Posterior cingulate gyrus (tissue), 11 donors: ENCODE data around the gene IGFBPL1.
A peak's percentile ranks its signal among the peaks of the same experiment; 100 is the strongest.
"Not testable (repeated sequence)": the region's sequence is repeated elsewhere in the genome, so short reads cannot be mapped to it uniquely, and the experiment has no call there.

Experiments used
- DNase-seq, 10 donors: peaks; one replicate each; pipeline versions ENCODE4 v3.0.0 to v3.0.0-alpha.2; 2020 to 2021; ENCODE audit warnings: mixed read lengths in 3 of 10
- intact Hi-C: fragments of 100-400 bp; cut with DNase I; formaldehyde crosslinking; loops from one replicate; pipeline ENCODE4 v1.15.1; 2023

The IGFBPL1 gene

GRCh38 chr9:38404314-38404713, 19.9 kb downstream of the IGFBPL1 start:
- intact Hi-C loops = no loop called here

GRCh38 chr9:38401994-38402393, 22.3 kb downstream of the IGFBPL1 start:
- no peak for DNase-seq
- intact Hi-C loops = no loop called here

More at GRCh38 chr9:38404314-38404713, 19.9 kb downstream of the IGFBPL1 start:
- no peak for DNase-seq

GRCh38 chr9:38399191-38399590, 25.1 kb downstream of the IGFBPL1 start:
- intact Hi-C loops = loop anchor here (10.0 kb wide), 1 partner anchor 484 kb away; no protein-coding TSS in a partner anchor

GRCh38 chr9:38396371-38396671, 27.9 kb downstream of the IGFBPL1 start:
- intact Hi-C loops = loop anchor here (10.0 kb wide), 1 partner anchor 482 kb away; no protein-coding TSS in a partner anchor

More at GRCh38 chr9:38399191-38399590, 25.1 kb downstream of the IGFBPL1 start:
- not testable (repeated sequence) for DNase-seq

GRCh38 chr9:38395653-38396370, 28.4 kb downstream of the IGFBPL1 start:
- DNase-seq = no peak
- intact Hi-C loops = loop anchor here (10.0 kb wide), 1 partner anchor 481 kb away; no protein-coding TSS in a partner anchor

More at GRCh38 chr9:38396371-38396671, 27.9 kb downstream of the IGFBPL1 start:
- no peak for DNase-seq

GRCh38 chr9:38394416-38394815, 29.8 kb downstream of the IGFBPL1 start:
- DNase-seq = no peak
- intact Hi-C loops = loop anchor here (10.0 kb wide), 1 partner anchor 480 kb away; no protein-coding TSS in a partner anchor

- intact Hi-C loops = loop anchor here (10.0 kb wide), 1 partner anchor 478 kb away; no protein-coding TSS in a partner anchor
- DNase-seq = no peak
Measured at GRCh38 chr9:38393128-38393796, 31.0 kb downstream of the IGFBPL1 start.

GRCh38 chr9:38392235-38393127, 31.8 kb downstream of the IGFBPL1 start, which contains the start of gene ALDH1B1:
ALDH1B1 (plus strand) TSS chr9:38392702; CDS start chr9:38395749, 3,047 bp downstream.
- peak; percentile 59 to 96 (median 76) for DNase-seq
- intact Hi-C loops = loop anchor here (10.0 kb wide), 1 partner anchor 478 kb away; no protein-coding TSS in a partner anchor

- intact Hi-C loops = loop anchor here (10.0 kb wide), 1 partner anchor 477 kb away; no protein-coding TSS in a partner anchor
- peak in 1 of 10 donors; percentile 53 for DNase-seq
Measured at GRCh38 chr9:38391278-38392118, 32.8 kb downstream of the IGFBPL1 start.

- intact Hi-C loops = loop anchor here (10.0 kb wide), 1 partner anchor 476 kb away; no protein-coding TSS in a partner anchor
- DNase-seq = peak in 1 of 10 donors; percentile 33
Measured at GRCh38 chr9:38390851-38391250, 33.4 kb downstream of the IGFBPL1 start.

- no peak for DNase-seq
- intact Hi-C loops = loop anchor here (10.0 kb wide), 1 partner anchor 476 kb away; no protein-coding TSS in a partner anchor
Measured at GRCh38 chr9:38390442-38390841, 33.8 kb downstream of the IGFBPL1 start.

- intact Hi-C loops = loop anchor here (10.0 kb wide), 1 partner anchor 45 kb away; no protein-coding TSS in a partner anchor
- no peak for DNase-seq
Measured at GRCh38 chr9:38389313-38389712, 34.9 kb downstream of the IGFBPL1 start.

GRCh38 chr9:38388283-38389223, 35.7 kb downstream of the IGFBPL1 start:
- DNase-seq = peak in 3 of 10 donors; percentile 18 to 87 (median 23)
- intact Hi-C loops = loop anchor here (10.0 kb wide), 1 partner anchor 46 kb away; no protein-coding TSS in a partner anchor

GRCh38 chr9:38387751-38388150, 36.5 kb downstream of the IGFBPL1 start:
- intact Hi-C loops = loop anchor here (10.0 kb wide), 1 partner anchor 47 kb away; no protein-coding TSS in a partner anchor

GRCh38 chr9:38387066-38387465, 37.2 kb downstream of the IGFBPL1 start:
- no peak for DNase-seq
- intact Hi-C loops = loop anchor here (10.0 kb wide), 1 partner anchor 48 kb away; no protein-coding TSS in a partner anchor

More at GRCh38 chr9:38387751-38388150, 36.5 kb downstream of the IGFBPL1 start:
- peak in 1 of 10 donors; percentile 20 for DNase-seq

- intact Hi-C loops = loop anchor here (10.0 kb wide), 1 partner anchor 48 kb away; no protein-coding TSS in a partner anchor
- DNase-seq = no peak
Measured at GRCh38 chr9:38386319-38386895, 37.8 kb downstream of the IGFBPL1 start.

GRCh38 chr9:38385896-38386295, 38.4 kb downstream of the IGFBPL1 start:
- intact Hi-C loops = loop anchor here (10.0 kb wide), 1 partner anchor 49 kb away; no protein-coding TSS in a partner anchor
- DNase-seq = no peak
